Measurements from ENCODE around the gene MYO18B.

DNA sequence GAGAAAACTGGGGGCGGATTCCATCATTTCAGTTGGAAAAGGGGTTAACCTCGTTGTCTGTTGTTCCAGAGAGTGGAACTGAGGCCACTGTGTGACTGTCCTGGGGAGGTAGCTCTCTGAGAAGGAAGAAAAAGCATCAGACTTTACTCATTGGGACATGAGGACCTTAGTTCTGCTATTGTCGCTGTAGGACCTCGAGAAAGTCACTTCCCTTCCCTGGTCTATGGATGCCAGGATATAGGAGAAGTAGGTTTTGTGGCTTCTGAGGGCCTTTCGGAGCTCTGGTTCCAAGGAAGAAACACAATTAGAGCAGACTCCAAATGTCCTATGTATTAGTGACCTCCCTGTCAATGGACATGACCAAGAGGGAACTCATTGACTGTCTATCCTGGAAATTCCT is 6.2 kb downstream of the MYO18B start:
- TF ChIP-seq, protein P1, sequence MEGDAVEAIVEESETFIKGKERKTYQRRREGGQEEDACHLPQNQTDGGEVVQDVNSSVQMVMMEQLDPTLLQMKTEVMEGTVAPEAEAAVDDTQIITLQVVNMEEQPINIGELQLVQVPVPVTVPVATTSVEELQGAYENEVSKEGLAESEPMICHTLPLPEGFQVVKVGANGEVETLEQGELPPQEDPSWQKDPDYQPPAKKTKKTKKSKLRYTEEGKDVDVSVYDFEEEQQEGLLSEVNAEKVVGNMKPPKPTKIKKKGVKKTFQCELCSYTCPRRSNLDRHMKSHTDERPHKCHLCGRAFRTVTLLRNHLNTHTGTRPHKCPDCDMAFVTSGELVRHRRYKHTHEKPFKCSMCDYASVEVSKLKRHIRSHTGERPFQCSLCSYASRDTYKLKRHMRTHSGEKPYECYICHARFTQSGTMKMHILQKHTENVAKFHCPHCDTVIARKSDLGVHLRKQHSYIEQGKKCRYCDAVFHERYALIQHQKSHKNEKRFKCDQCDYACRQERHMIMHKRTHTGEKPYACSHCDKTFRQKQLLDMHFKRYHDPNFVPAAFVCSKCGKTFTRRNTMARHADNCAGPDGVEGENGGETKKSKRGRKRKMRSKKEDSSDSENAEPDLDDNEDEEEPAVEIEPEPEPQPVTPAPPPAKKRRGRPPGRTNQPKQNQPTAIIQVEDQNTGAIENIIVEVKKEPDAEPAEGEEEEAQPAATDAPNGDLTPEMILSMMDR (optimal IDR thresholded peaks at IDR 0.05 in 1 of 3, IDR thresholded peaks at IDR 0.05 in 1 of 3, conservative IDR thresholded peaks at IDR 0.05 in 1 of 3; ENCODE audit: extremely low read depth in 1 of 3, insufficient read depth in 2 of 3, low read length in 3 of 3): no peak
- no peak for TF ChIP-seq EZH2 (IDR thresholded peaks at IDR 0.05; ENCODE audit: low read length)

Measured in keratinocyte (primary cell).